ENCODE measurements around the gene SCARB1.

Gene SCARB1

DNA sequence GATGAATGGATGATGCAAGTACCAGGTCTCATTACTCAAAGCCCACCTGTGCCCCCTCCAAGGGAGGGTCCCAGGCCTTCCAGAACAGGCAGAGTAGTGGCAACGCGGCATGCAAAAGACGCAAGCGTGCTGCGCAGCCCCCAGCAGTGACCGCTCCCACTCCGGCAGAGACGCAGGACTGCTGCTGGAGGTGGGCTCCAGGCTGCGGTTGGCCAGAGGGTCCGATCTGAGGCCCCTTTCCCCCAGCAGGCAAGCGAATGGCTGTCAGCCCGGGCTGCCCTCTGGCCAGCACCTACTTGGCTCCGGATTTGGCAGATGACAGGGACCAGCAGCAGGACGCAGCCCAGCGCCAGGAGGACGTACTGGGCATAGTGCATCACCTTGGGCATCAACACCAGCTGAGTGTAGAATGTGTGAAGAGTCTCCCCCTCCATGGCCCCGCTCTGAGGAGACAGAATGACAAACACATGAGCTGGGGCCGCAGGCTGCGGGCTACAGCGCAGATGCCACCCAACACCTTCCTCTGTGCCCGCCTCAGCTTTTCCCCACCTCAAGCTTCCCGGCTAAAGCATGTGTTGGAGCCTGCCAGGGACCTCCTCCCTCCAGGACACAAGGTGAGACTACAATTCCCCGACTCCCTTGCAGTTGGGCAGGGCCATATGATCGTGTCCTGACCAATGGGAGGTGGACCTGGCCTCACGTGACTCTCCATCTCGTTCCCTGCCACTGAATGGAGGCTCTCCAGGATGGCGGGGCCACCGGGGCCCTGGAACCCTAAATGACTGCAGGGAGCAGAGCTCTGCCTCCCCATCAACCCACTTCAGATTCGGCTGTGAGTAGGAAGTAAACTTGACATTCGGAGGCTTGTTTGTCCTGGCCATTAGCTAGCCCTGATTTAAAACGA lies 77.4 kb downstream of the SCARB1 start:
- in situ Hi-C loops (cut with HindIII; ENCODE audit: low sequenced_read_pairs), result no loop called here
- peak; percentile 88 for DNase-seq (ENCODE audit: low read depth, low spot score)
- TF ChIP-seq, protein P1, sequence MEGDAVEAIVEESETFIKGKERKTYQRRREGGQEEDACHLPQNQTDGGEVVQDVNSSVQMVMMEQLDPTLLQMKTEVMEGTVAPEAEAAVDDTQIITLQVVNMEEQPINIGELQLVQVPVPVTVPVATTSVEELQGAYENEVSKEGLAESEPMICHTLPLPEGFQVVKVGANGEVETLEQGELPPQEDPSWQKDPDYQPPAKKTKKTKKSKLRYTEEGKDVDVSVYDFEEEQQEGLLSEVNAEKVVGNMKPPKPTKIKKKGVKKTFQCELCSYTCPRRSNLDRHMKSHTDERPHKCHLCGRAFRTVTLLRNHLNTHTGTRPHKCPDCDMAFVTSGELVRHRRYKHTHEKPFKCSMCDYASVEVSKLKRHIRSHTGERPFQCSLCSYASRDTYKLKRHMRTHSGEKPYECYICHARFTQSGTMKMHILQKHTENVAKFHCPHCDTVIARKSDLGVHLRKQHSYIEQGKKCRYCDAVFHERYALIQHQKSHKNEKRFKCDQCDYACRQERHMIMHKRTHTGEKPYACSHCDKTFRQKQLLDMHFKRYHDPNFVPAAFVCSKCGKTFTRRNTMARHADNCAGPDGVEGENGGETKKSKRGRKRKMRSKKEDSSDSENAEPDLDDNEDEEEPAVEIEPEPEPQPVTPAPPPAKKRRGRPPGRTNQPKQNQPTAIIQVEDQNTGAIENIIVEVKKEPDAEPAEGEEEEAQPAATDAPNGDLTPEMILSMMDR (IDR thresholded peaks at IDR 0.05; ENCODE audit: low read depth, low read length), result no peak
- peak overlapping the region; percentile 45 for H3K4me3 ChIP-seq (ENCODE audit: low read depth, low read length)

GRCh38 chr12:124784871-124785572 lies 78.6 kb downstream of the SCARB1 start:
- H3K4me3 ChIP-seq (ENCODE audit: low read depth, low read length), result no peak overlapping the region
- TF ChIP-seq, protein P1 (IDR thresholded peaks at IDR 0.05; ENCODE audit: low read depth, low read length), result no peak
- in situ Hi-C loops (cut with HindIII; ENCODE audit: low sequenced_read_pairs), result no loop called here
- DNase-seq (ENCODE audit: low read depth, low spot score), result no peak

DNA sequence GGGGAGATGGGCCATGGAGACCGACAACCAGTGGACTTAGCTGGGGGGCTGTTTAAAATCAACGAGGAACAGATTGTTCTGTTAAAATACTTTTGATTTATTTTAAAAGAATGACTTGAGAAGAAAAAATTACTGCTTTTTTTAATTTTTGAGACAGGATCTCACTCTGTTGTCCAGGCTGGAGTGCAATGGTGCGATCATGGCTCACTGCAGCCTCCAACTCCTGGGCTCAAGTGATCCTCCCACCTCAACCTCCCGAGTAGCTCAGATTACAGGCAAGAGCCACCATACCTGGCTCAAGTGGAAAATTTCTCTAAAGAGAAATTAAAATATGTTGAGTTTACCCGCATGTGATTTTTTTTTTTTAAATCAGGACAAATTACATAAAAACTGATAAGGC lies 80.6 kb downstream of the SCARB1 start:
- H3K4me3 ChIP-seq (ENCODE audit: low read depth, low read length), result no peak overlapping the region
- no peak for DNase-seq (ENCODE audit: low read depth, low spot score)
- TF ChIP-seq, protein P1 (IDR thresholded peaks at IDR 0.05; ENCODE audit: low read depth, low read length), result no peak
- in situ Hi-C loops (cut with HindIII; ENCODE audit: low sequenced_read_pairs), result no loop called here

- in situ Hi-C loops (cut with HindIII; ENCODE audit: low sequenced_read_pairs), result no loop called here
- no peak overlapping the region for H3K4me3 ChIP-seq (ENCODE audit: low read depth, low read length)
- TF ChIP-seq, protein P1 (IDR thresholded peaks at IDR 0.05; ENCODE audit: low read depth, low read length), result no peak
- DNase-seq (ENCODE audit: low read depth, low spot score), result no peak
These were observed 81.5 kb downstream of the SCARB1 start for GRCh38 chr12:124782132-124782531.

- TF ChIP-seq, protein P1 (IDR thresholded peaks at IDR 0.05; ENCODE audit: low read depth, low read length), result no peak
- no peak overlapping the region for H3K4me3 ChIP-seq (ENCODE audit: low read depth, low read length)
- DNase-seq (ENCODE audit: low read depth, low spot score), result no peak
- in situ Hi-C loops (cut with HindIII; ENCODE audit: low sequenced_read_pairs), result no loop called here
These were observed 82.6 kb downstream of the SCARB1 start for GRCh38 chr12:124780752-124781685.

DNA sequence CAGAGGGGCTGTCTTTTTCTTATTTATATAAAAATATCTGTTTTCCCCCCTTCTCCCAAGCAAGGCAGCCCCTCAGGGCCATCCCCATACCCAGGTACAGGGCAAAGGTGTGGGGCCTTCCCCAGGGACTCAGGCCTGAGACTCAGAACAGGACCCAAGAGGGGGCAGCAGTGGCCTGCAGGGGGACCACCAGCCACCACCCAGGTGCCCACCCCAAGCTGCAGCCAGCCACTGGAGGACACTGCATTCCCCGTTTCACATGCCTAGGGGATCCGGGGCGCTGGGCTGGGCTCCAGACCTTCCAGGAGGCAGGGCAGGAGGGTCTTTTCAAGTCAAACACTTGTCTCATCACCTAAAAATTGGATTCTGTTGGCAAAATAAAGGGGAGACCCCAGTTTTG lies 83.3 kb downstream of the SCARB1 start:
- H3K4me3 ChIP-seq (ENCODE audit: low read depth, low read length), result no peak overlapping the region
- DNase-seq (ENCODE audit: low read depth, low spot score), result no peak
- TF ChIP-seq, protein P1 (IDR thresholded peaks at IDR 0.05; ENCODE audit: low read depth, low read length), result no peak
- in situ Hi-C loops (cut with HindIII; ENCODE audit: low sequenced_read_pairs), result no loop called here

Data from astrocyte of the spinal cord (primary cell).